HG02973 (cell line): ENCODE results near the gene FRMPD4.

Experiments
- ATAC-seq: cut with Tn5 transposase; IDR thresholded peaks from one replicate; pipeline ENCODE4 v1.9.1; 2021; ENCODE audit warnings: moderate library complexity; ENCODE audit not compliant: unreplicated experiment

FRMPD4 gene

DNA sequence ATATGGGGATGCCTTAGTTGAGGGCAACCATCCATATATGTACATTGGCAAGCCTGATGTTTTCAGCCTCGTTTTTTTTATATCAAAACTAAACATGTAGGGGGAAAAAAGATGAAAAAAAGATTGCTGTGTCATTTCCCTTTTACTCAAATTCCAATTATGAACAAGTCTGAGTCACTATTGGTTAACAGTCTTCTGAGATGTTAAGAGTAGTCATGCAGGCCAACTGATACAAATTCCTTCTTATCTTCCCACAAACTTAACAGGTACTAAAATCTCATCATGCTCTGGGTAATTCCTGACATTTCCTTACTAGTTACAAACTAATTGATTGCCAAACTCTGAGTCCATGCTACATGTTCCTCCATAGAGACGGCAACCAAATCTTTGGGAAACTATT, 222.1 kb downstream of the FRMPD4 start:
- no peak for ATAC-seq

DNA sequence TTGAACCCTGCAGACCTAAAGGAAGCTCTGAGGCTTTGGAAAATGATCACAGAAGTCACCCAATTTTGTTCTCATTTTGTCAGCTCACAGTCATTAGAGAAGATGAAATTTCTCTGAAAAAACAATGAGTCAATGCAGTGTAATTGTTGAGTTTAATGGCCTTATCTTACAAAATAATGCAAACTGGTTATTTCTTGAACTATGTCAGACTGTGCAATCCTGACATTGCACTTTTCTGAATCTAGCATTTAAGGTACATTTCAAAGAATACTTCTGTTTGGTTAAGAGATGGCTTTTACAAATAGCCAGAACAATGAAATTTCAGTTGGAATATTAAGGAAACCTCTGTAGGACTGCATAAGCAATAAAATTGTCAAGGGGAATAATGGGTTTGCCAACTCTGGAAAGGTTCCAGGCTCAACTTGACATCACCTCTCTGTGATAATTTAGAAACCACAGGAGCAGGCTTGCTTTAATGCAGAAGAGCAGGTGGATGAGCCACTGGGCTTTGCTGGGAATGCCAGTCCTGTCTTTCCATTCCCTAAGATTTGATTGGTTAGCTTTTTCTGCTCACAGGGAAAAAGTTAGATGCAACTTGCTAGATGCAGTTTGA, 222.8 kb downstream of the FRMPD4 start:
- no peak for ATAC-seq

DNA sequence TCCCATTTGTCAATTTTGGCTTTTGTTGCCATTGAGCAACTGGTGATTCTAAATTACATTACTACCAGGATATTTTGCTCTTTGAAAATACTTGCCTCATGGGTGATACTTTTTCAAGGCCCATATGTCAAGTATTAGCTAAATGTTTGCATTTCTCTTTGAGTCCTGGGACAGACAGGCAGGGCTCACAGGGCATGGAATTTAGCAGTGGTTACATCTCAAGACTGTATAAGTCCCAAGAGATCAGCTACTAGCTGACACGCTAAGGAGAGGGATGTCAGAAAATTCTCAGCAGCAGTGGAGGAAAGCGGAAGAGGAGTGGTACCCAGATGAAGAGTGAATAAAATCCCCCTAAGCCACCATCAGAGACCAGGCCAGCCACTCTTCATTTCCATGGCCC, 224.9 kb downstream of the FRMPD4 start:
- ATAC-seq = no peak

DNA sequence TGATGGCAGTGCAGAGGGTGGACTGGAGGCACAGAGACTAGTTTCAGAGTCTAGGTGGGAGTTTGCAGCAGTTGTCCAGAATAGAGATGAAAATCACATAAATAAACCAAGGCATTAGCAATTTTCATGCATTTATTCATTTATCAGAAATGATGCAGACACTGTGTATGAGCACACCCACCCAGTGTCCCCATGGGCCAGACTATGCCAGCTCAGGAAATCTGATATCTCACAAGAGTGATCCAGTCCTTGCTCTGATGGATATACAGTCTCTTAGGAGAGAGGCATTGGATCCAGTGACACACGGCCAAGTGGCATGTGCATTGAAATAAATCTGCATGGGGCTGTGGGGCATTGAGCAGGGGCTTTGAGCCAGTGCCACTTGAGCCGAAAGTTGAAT, 228.2 kb downstream of the FRMPD4 start:
- no peak for ATAC-seq

DNA sequence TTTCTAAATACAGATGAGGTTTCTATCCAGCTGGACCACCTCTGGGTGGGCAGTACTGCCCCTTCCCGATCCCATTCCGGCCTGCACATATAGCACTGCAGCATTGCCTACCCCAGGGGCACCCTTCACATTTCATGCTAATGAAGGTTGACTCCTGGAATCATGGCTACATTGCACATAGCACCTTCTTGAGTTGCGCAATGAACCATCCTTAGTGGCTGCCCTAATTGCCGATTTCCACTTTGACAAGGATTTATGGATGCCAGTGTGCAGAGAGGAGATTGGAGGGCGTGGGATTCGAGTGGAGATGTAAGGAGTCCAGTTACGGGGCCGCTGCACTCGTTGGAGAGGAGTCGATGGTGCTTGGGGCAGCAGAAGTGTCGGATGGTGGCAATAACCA, 229.0 kb downstream of the FRMPD4 start:
- ATAC-seq = no peak

DNA sequence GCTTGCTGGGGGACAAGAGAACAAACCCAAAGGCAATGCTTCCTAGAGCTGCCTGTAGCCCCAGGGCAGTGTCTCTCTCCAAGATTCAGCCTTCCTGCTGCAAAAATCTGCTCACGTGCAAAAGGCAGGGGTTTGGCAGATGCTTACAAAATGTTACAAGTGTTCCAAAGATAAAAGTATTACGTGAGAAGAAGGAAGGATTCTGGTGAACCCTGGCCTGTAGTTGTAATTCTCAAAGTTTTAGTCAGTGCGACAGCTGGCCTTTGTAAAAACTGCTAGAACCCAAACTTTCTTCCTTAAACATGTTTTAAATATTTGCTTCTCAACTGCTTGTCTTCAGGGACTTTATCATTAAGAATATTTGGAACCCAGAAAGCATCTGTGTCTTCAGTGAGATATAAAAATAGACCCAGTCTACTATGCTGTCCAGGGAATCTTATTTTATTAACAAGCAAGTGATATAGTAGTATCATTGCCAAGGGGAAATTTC, 232.3 kb downstream of the FRMPD4 start:
- ATAC-seq = no peak

DNA sequence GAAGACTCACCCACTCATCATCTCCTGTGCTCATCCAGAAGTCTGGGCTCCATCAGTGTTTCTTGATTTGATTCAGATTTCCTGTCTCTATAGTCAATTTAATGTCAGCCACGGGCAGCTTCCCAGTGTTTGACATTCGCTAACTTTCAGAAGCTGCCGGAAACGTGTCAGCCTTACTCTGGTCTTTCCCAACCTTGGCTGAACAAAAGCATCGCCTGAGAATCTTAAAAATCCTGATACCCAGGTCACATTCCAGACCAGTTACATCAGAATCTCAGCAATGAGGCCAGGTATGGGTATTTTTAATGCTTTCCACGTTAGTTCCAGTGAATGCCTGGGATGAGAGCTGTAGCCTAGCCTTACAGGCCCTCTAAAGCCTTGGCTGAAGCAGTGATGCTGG, 233.8 kb downstream of the FRMPD4 start:
- ATAC-seq = no peak

DNA sequence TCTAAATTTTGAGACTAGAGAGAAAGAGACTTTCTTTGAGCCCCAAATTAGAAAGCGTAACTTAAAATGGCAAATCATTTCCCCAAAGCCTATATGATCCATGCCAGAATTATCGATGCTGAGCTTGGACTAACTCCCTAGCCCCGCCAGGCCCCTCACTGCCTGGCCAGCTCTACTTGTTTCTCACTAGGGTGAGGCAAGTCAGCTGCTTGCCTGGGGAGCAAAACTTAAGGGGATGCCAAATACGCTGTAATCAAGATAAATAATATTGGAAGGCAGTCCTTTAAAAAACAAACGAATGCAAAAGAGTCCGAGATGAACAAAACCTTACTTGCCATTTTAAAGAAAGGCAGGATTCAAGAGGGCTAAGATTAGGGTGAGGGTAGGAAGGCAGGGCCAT, 236.0 kb downstream of the FRMPD4 start:
- ATAC-seq = no peak

DNA sequence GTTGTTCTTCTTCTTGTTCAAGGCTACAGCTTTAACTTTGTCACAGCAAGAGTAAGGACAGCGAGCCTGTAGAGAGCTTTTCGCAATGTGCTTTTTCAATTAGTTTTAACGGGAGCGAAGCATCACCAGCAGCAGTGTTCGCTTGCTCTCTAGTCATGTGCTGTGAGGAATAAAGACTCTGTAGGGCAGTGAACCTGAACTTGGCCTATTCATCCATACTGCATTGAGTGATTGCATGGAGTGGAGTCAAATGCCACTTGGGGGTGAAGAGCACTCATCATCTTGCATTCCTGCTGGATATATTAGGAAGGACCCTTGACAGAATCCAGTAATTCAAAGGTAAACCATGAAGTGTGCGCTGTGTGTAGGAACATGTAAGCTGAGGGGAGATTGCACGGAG, 240.0 kb downstream of the FRMPD4 start:
- ATAC-seq = no peak

DNA sequence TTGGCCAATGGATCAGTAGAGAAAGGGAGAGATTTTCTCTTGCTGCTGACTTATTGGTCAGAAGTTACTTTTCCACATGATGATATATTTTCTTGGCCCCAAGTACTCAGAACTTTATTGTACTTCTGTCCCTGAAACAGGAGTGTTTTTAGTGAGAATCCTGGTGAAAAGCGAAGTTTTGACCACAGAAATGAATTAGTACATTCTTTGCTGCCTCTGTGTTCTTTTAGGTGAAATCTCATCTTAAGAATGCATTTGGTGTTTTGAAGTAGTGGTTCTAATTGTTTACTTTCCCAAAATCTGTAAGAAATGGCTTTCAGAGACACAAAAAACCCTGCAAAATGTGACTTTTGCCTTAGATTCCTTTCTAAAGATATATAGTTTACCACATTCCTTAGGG, 240.4 kb downstream of the FRMPD4 start:
- no peak for ATAC-seq

DNA sequence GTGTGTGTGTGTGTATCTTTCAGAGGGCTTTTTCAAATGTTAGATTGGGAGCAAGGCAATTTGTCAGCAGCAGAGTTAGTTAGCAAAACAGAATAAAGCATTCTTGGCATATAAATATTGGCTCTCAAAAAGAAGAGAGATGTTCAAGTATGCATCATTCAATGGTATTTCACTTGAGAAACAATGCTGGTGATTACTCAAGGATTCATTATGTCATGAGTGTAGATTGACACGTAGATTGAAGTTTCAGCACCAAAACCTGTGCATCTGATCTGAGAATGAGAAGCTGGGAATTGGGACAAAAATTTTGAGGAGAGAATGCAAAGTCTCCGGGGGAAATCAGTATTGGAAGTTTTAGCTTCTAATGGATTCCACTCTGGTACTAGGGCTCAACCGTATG, 241.4 kb downstream of the FRMPD4 start:
- ATAC-seq = no peak

DNA sequence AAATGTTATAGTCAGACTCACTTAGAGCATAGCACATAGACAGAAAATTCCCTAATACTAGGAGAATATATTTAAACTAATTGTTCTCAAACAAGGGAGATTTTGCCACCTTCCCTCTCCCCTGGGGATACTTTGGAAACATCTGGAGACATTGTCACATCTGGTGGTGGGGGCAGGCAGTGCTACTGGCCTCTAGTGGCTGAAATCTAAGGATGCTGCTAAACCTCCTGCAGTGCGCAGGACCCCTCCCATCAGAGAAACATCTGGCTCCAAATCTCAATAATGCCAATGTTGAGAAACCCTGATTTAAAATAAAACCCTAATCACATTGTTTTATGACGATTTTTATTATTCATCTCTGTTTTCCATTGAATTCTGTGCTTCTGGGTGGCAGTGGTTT, 244.9 kb downstream of the FRMPD4 start:
- no peak for ATAC-seq

DNA sequence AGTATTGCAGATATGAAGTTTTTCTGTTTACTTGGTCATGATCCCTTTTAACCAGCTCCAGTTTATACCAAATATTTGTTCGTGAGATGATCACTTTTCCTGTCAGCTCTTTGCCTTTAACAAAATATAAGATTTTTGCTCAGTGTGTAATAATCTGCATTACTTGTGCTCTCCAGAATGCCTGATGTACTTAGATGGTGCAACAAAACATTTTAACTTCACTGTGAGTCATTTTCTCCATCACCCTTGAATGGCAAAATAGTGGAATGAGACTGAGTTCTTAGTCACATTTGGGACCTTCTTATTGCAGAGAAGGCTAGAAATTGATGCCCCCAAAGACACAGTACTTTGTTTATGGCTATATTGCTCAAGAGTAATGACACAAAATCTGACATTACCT, 252.0 kb downstream of the FRMPD4 start:
- ATAC-seq = no peak

DNA sequence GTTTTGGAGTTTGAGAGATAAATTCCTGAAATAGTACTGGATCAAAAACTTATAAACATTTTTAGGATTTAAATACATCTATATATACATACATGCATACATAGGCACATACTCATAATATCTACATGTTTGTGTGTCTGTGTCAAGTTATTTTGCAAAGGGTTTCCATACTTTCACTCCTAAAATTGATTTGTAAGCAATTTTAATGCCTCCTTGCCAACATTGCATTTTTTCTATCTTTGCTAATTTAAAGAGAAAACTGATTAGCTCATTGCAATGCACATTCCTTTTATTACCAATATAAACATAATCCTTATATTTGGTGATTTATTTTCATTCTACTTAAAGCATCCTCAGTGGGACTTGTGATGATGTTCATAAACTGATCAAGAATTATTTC, 258.3 kb downstream of the FRMPD4 start:
- no peak for ATAC-seq

DNA sequence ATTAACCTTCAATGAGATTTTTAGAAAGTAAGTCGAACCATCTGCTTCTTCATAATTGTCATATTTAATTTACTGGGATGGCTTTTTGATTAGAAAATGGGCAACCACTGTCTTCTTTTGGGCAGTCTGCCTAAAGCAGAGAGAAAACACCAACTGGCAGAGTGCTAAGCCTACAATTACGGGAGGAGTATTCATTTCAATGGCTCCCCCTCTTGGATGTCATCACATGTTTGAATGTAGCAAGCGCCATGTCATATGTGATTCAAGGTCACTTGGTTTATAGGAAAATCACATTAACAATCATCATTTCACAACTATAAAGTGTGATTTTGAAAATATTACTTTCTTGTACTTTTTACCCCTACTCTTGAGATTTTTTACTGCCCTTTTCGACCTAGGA, 261.9 kb downstream of the FRMPD4 start:
- ATAC-seq = no peak

DNA sequence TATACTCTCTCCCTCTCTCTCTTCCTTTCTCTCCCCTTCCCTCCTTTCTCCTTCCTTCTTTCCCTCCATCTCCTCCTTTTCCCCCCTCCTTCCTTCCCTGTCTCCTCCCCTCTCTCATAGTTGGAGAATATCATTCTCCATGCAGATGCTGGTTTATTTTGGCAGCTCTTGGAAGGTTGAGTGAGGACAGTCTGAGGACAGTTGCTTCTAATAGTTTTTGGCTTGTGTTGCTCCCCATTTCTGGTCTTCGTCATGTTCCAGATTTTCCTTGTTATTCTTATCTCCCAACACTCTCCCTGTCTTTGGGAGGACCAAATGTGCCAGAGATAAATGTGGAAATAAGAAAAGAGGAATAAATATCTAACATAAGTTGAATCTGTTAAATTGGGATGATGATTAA, 263.0 kb downstream of the FRMPD4 start:
- ATAC-seq = no peak

DNA sequence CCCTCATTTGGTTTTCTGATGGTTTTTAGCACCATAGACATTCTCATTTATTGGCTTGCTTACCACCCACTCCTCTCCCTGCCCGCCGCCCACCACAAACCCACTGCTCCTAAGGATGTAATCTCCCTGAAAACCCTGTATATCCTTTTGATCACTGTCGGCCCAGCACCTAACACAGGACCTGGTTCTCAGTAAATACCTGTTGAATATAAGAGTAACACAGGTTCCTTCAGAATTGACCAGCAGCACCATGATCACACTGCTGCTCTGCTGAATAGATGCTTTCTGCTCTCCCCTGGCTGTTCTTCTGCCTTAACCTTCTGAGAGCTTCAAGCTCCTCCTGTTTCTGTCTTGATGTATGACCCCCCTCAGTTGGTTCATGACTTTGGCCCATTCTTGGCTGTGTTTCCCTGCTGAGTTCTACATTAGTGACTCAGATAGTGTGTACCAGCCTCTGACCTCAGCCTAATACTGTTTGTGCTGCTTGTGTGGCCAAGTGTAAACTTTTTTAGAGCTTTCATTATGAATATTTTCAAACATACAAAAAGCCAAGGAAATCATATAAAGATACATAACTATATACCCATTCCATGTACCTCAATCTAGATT, 265.3 kb downstream of the FRMPD4 start:
- ATAC-seq = no peak

DNA sequence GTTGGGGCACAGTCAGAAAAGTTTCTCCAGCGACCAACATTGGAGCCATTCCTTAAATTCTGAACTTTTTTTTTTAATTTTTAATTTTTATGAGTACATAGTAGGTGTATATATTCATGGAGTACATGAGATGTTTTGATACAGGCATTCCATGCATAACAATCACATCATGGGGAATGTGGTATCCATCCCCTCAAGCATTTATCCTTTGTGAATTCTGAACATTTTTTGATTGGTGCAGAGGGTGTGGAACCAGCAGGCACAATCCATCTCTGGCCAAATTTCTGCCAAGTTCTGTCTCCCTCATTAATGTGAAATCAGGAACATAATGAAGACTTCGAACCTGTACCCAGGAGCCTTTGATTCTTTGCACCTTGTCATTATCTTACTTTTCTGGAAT, 267.0 kb downstream of the FRMPD4 start:
- ATAC-seq = no peak

DNA sequence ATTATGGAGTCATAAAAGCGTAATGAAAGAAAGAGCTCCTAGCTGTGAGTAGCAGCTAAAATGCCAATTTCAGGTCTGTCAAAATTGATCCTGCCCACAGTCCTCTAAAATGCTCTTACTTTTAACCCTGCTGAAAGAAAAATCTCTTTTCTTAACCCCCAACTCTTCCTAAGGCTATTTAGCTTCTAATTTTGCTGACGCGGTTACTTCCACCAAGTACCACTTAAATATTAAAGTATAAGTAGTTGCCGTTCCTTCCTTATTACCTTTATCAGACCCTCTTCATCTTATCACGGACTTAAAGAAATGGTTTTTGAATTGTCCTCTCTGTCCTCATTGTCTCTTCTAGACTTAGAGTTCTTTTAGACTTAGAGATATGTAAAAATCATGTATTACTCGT, 272.2 kb downstream of the FRMPD4 start:
- ATAC-seq = no peak

DNA sequence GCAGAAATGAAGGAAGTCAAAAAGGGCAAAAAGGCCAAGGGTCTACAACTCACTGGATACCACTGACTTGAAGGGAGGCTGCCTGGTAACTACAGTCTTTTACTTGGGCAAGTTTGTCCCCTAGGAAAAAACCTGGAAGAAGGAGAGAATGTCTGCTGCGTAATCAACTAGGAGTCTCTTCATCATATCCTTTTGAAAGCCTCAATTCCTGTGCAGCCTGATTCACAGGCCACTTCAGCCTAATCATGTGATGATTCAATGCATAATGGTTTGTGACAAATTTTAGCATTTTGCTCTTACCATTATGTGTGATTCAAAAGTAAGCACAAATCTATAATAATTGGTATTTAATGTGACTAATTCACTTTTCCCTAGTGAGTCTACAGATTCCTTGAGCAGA, 273.6 kb downstream of the FRMPD4 start:
- ATAC-seq = no peak

DNA sequence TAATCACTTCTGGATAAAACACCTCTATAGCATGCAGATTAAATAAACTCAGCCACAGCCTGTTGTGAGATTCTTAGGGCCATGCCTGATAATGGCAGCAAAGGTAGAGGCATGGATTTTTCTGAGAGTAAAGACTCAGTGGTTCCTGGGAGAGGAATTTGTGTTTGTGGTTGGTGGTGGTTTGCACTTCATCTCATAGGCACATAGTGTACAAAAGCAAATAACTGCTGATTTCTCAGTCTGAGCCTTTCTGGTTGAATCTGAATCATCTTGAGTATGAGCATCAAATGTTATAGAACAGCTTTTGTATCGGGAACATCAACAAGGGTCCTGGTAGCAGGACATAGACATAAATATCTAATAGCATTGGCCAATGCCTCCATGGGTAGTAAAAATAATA, 274.3 kb downstream of the FRMPD4 start:
- no peak for ATAC-seq

DNA sequence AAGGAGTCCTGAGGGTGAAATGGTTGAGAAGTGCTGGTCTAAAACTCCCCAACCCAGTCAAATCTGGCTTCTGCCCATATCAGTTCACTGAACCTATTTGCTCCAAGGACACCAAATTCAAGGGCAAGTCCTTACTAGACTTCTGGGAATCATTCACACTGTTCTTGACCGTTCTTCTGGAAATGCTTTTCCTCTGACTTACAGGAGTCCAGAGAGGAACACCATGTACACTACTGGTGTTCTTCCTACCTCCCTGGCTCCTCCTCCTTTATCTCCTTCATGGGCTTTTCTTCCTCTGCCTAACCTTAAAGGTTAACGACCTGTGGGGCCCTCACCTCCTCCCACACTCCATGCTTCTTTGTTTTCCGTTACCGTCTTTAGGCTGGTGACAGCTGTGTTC, 281.3 kb downstream of the FRMPD4 start:
- no peak for ATAC-seq

DNA sequence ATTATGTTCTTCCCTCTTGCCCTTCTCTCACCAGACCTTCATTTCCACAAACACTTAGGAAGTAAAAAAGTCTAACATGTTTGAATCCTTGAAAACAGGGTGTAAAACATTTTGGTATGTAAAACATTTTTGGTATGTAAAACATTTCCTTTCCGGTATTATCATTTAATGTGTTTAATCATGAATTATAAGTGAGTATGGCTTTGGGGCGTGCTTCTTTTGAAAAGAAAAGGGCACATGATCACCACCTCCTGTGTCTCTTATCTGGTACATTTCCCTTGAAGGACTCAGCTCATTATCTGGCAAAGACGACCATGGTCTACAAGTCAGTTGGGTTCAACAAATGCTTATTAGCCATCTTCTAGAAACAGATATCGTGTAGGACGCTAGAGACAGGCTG, 283.6 kb downstream of the FRMPD4 start:
- no peak for ATAC-seq
